ENCODE measurements around the gene SUCLA2.

Gene SUCLA2

DNA sequence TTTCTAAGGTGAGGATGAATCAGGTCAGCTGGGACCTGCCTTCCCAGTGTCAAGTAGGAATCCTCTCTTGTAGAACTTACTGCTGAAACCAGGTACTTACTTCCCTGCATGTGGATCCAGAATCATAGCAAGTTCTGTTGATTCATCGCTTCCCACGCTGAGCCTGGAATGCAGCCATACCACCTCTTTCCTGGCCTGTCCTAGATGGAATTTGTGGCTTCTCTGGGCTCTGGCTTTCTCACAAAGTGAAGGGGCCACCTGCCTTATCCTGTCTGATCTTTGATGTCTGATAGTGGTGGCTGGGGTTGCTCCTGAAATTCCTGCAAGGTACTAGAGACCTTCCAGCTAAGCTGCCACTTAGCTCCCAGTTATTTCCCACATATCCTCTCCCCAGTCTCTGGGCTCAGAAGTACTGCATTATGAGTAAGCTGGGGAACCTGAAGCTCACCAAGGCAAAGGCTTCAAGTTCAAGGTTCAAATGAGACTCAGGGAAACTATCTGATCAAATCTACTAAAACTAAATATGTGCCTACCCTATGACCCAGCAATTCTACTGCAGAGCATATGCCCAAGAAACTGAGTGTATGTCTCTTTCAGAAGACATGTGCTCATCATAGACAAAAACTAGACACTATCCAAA lies 103.5 kb downstream of the SUCLA2 start:
- TF ChIP-seq, protein P1, sequence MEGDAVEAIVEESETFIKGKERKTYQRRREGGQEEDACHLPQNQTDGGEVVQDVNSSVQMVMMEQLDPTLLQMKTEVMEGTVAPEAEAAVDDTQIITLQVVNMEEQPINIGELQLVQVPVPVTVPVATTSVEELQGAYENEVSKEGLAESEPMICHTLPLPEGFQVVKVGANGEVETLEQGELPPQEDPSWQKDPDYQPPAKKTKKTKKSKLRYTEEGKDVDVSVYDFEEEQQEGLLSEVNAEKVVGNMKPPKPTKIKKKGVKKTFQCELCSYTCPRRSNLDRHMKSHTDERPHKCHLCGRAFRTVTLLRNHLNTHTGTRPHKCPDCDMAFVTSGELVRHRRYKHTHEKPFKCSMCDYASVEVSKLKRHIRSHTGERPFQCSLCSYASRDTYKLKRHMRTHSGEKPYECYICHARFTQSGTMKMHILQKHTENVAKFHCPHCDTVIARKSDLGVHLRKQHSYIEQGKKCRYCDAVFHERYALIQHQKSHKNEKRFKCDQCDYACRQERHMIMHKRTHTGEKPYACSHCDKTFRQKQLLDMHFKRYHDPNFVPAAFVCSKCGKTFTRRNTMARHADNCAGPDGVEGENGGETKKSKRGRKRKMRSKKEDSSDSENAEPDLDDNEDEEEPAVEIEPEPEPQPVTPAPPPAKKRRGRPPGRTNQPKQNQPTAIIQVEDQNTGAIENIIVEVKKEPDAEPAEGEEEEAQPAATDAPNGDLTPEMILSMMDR (IDR thresholded peaks at IDR 0.05; ENCODE audit: low read depth, low read length), result no peak
- no peak overlapping the region for H3K4me3 ChIP-seq (replicated peaks in 1 of 2; ENCODE audit: low read depth in 2 of 2, low read length in 2 of 2)
- peak; percentile 14 to 17 for DNase-seq (ENCODE audit: low read depth in 2 of 2)

DNA sequence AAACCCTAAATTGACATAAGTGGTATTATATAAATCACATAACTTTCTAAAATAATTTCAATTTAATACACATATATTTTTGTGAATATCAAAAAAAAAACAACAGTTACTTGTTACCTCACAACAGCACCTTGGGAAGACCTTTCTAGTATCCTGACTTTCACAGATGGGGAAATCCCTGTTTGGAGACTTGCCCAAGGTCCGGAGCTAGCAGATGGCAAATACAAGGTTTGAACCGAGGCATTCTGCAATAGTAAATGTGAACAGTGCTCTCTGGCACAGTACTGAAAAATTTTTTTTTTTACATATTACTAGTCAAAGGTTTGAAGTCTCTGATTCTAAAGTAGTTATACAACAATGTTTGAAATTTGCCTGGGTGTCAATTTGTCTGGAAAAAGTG lies 104.5 kb downstream of the SUCLA2 start:
- no peak for DNase-seq (ENCODE audit: low read depth in 2 of 2)
- no peak overlapping the region for H3K4me3 ChIP-seq (replicated peaks in 1 of 2; ENCODE audit: low read depth in 2 of 2, low read length in 2 of 2)
- TF ChIP-seq, protein P1 (IDR thresholded peaks at IDR 0.05; ENCODE audit: low read depth, low read length), result no peak

DNA sequence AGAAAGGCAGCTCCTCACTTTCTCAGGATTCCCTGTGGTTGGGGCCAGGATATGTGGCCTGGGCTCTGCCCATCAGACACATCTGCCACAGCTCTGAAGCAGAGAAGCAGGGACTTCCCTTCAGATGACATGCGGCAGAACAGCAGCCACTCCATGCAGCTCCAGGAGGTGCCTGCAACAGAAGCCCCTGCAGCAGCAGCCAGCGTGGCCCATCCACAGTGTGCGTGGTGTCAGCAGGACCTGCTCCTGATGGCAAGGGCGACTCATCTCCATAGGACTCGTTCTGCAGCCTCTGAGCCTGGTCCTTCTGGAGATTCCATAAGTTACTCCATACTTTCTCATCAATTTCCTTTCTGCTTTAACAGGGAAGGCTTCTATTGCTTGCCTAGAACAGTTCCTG lies 105.0 kb downstream of the SUCLA2 start:
- TF ChIP-seq, protein P1 (IDR thresholded peaks at IDR 0.05; ENCODE audit: low read depth, low read length), result no peak
- no peak overlapping the region for H3K4me3 ChIP-seq (replicated peaks in 1 of 2; ENCODE audit: low read depth in 2 of 2, low read length in 2 of 2)
- no peak for DNase-seq (ENCODE audit: low read depth in 2 of 2)

DNA sequence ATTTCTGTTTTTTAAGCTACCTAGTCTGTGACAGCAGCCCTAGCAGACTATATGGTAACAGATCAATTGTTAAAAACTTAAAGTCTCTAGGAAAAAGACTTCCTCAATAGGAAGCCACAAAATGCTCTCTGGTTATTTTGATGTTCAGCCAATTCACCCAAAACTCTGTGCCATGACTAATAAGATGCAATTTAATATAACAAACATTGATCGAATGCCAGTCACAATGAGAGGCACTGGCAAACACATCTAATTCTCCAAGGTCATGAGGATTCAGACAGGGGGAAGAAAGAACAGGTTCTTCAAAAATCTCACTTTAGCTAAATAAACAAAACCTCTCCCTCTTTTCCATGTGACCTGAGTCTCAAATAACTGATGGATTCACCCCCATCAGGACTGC lies 107.5 kb downstream of the SUCLA2 start:
- TF ChIP-seq, protein P1 (IDR thresholded peaks at IDR 0.05; ENCODE audit: low read depth, low read length), result no peak
- DNase-seq (ENCODE audit: low read depth in 2 of 2), result no peak
- H3K4me3 ChIP-seq (replicated peaks in 1 of 2; ENCODE audit: low read depth in 2 of 2, low read length in 2 of 2), result no peak overlapping the region

Measured in cardiac fibroblast (primary cell).